ENCODE results near the gene XRCC4. TPM values are rescaled to one million over a fixed set of nuclear protein-coding genes. Genes with fewer than 3 reads are reported as not detected.

XRCC4 gene
- total and polyA plus RNA-seq, 2 of the 8 experiments (the other 6 are each of a cell fraction or from before 2014, with no cell fraction given), result 3.0 to 8.3 TPM

DNA sequence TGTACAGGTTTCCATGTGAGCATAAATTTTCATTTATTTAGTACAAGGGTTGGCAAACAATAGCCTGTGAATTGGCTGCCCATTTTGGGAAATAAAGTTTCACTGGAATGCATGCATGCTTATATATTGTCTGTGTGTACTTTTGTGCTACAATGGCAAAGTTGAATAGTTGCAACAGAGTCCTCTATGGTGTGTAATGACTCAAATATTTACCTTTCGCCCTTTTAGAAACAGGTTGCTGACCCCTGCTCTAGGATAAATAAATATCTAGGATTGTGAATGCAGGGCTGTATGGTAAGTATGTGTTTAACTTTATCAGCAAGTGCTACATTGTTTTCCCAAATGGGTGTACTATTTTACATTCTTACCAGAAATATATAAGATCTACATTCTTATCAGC lies 47.2 kb downstream of the XRCC4 start (continued):
- TF ChIP-seq PHF8 (conservative IDR thresholded peaks at IDR 0.05; ENCODE audit: low read depth, low read length) (no peak), CHD1 (IDR thresholded peaks at IDR 0.05; ENCODE audit: low read depth, low read length) (no peak), CBX8 (IDR thresholded peaks at IDR 0.05; ENCODE audit: borderline replicate concordance, low read depth, low read length) (no peak), EGR1 (IDR thresholded peaks at IDR 0.05; ENCODE audit: borderline replicate concordance, low read depth, low read length) (no peak), TAF1 (IDR thresholded peaks at IDR 0.05; ENCODE audit: low read depth, low read length) (no peak)
